ENCODE measurements around the gene PREB. TPM values are rescaled to one million over a fixed set of nuclear protein-coding genes. Genes with fewer than 3 reads are reported as not detected.

PREB gene
- total and polyA plus RNA-seq, 12 donors = 41.6 to 73.7 (median 48.8) TPM

DNA sequence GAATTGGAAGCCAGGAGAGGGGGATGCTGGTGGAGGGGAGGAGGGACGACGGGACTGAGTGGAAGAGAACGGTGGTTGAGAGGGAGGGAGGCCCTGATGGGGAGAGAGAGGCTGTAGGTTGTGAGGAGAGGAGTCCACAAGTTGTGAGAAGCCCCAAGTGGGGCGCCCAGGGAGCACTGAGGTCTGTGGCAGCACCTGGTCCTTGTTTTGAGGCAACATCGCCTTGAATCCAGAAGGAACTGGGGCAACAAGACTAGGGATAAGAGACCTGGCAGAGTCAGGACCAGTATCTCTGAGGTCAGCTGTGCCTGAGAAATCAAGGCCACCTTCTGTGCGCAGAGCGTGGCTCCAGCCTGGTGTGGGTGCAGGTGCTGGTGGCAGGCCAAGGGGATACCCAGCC lies 3.7 kb upstream of the PREB start:
- H3K36me3 ChIP-seq = peaks cover 0 to 2% (median 0%) of the 10 kb centered on the region in 9 donors
- no peak overlapping the region for H3K27ac ChIP-seq
- DNase-seq (no peak), ATAC-seq (no peak)
- 85% methylated on average over 7 of the region's 7 CpGs for WGBS, 2 donors
- no peak overlapping the region for H3K4me3 ChIP-seq
- TF ChIP-seq, protein P1, sequence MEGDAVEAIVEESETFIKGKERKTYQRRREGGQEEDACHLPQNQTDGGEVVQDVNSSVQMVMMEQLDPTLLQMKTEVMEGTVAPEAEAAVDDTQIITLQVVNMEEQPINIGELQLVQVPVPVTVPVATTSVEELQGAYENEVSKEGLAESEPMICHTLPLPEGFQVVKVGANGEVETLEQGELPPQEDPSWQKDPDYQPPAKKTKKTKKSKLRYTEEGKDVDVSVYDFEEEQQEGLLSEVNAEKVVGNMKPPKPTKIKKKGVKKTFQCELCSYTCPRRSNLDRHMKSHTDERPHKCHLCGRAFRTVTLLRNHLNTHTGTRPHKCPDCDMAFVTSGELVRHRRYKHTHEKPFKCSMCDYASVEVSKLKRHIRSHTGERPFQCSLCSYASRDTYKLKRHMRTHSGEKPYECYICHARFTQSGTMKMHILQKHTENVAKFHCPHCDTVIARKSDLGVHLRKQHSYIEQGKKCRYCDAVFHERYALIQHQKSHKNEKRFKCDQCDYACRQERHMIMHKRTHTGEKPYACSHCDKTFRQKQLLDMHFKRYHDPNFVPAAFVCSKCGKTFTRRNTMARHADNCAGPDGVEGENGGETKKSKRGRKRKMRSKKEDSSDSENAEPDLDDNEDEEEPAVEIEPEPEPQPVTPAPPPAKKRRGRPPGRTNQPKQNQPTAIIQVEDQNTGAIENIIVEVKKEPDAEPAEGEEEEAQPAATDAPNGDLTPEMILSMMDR (IDR thresholded peaks at IDR 0.05) = no peak
- H3K27me3 ChIP-seq = no peaks in the 10 kb centered on the region
- H3K9me3 ChIP-seq = no peaks in the 10 kb centered on the region
- intact Hi-C loops (cut with DNase I) = no loop called here
- H3K4me1 ChIP-seq = peaks cover 5 to 13% (median 8%) of the 10 kb centered on the region in 9 donors

- 92% methylated on average over 21 of the region's 21 CpGs for WGBS, 2 donors
Measured at GRCh38 chr2:27137322-27137935, 3.0 kb upstream of the PREB start.

DNA sequence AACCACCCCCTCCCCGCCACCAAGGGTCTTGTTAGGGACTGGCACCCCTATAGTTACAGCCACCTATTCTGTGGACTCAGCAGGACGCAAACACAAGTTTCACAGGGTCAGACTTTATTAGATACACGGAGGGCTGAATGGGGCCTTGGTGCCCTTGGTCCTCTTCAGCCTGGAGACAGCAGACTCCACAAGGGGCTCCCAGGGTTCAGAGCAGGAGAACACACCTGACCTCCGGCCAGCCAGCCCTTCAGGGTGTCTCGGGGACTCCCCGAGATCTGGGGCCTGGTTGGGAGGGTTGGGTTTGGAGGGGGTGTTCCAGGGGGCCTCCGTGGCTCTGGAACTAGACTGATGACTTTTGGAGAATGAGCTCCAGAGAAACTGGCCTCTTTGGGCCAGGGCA lies 2.3 kb upstream of the PREB start:
- TF ChIP-seq, protein P1 (IDR thresholded peaks at IDR 0.05) = no peak
- Histone ChIP-seq H3K36me3 (peaks cover 0 to 15% (median 5%) of the 10 kb centered on the region in 9 donors), H3K27ac (no peak overlapping the region), H3K4me3 (no peak overlapping the region), H3K27me3 (no peaks in the 10 kb centered on the region), H3K4me1 (peaks cover 5 to 19% (median 15%) of the 10 kb centered on the region in 9 donors), H3K9me3 (no peaks in the 10 kb centered on the region)
- WGBS, 2 donors = 93 to 95% methylated on average over 7 of the region's 7 CpGs
- ATAC-seq = no peak
- DNase-seq = no peak
- intact Hi-C loops (cut with DNase I) = no loop called here

More at GRCh38 chr2:27137322-27137935, 3.0 kb upstream of the PREB start:
- peaks cover 5 to 19% (median 15%) of the 10 kb centered on the region in 9 donors for H3K4me1 ChIP-seq
- ATAC-seq (no peak), DNase-seq (no peak)
- H3K27ac ChIP-seq = no peak overlapping the region
- no peaks in the 10 kb centered on the region for H3K9me3 ChIP-seq
- H3K27me3 ChIP-seq = no peaks in the 10 kb centered on the region
- H3K36me3 ChIP-seq = peaks cover 0 to 9% (median 0%) of the 10 kb centered on the region in 9 donors
- H3K4me3 ChIP-seq = no peak overlapping the region
- intact Hi-C loops (cut with DNase I) = no loop called here
- TF ChIP-seq, protein P1 (IDR thresholded peaks at IDR 0.05) = no peak

DNA sequence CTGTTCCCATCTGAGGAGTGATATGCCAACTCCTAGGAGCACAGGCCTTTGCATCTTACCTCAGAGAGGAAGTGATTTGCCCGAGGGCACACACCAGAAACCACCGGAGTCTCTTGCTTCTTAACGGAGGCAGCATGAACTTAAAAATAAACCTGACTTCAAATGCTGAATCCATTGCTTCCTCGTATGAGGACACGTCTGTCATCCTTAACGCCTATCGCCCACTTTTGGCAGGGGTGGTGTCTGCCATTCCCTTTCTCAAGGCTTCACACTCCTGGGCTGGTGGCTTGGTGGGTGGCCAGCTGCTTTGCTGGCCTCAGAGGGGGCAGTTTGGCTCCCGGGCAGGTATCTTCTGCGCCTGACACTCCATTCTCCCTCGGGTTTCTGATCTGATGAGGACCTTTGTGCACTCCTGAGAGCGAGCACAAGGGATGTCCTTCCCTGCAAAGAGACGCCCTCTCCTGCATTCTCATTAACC lies 1.1 kb upstream of the PREB start:
- H3K4me3 ChIP-seq = no peak overlapping the region
- no peaks in the 10 kb centered on the region for H3K9me3 ChIP-seq
- ATAC-seq (no peak), DNase-seq (no peak)
- TF ChIP-seq, protein P1 (IDR thresholded peaks at IDR 0.05) = no peak
- H3K4me1 ChIP-seq = peaks cover 5 to 19% (median 15%) of the 10 kb centered on the region in 9 donors
- intact Hi-C loops (cut with DNase I) = no loop called here
- WGBS, 2 donors = 84 to 87% methylated on average over 12 of the region's 12 CpGs
- H3K27ac ChIP-seq = peak overlapping the region in 5 of 10 donors; percentile 86 to 96 (median 90)
- peaks cover 0 to 28% (median 17%) of the 10 kb centered on the region in 9 donors for H3K36me3 ChIP-seq
- H3K27me3 ChIP-seq = no peaks in the 10 kb centered on the region
